Measurements from ENCODE around the gene CYP17A1. TPM values are rescaled to one million over a fixed set of nuclear protein-coding genes. Genes with fewer than 3 reads are reported as not detected.
A peak's percentile ranks its signal among the peaks of the same experiment; 100 is the strongest.
"Not testable (repeated sequence)": the region's sequence is repeated elsewhere in the genome, so short reads cannot be mapped to it uniquely, and the experiment has no call there.

The CYP17A1 gene
- total RNA-seq, 6 donors from 2014 or later: 1.2 to 6.3 (median 2.1) TPM; not detected in 1

- Histone ChIP-seq H3K27me3 (no peaks in the 10 kb centered on the region), H3K4me3 (no peak overlapping the region), H3K36me3 (no peaks in the 10 kb centered on the region), H3K4me1 (peaks cover 3 to 7% (median 6%) of the 10 kb centered on the region in 4 donors), H3K27ac (no peak overlapping the region), H3K9me3 (no peaks in the 10 kb centered on the region)
- TF ChIP-seq POLR2AphosphoS5 (IDR thresholded peaks at IDR 0.05) (no peak), POLR2A (IDR thresholded peaks at IDR 0.05) (no peak), EP300 (IDR thresholded peaks at IDR 0.05) (no peak)
- ATAC-seq (ENCODE audit: low FRiP score in 2 of 2) (no peak), DNase-seq (peak in 1 of 2 donors; percentile 72)
- 68 to 76% methylated on average over 8 to 9 of the region's 9 CpGs for WGBS, 2 donors
Observed at GRCh38 chr10:102850025-102850518, 12.9 kb upstream of the CYP17A1 start.

GRCh38 chr10:102845352-102845902 is 8.2 kb upstream of the CYP17A1 start:
- Histone ChIP-seq H3K4me1 (peaks cover 0 to 10% (median 3%) of the 10 kb centered on the region in 4 donors), H3K4me3 (no peak overlapping the region), H3K27ac (no peak overlapping the region), H3K36me3 (no peaks in the 10 kb centered on the region), H3K27me3 (no peaks in the 10 kb centered on the region), H3K9me3 (no peaks in the 10 kb centered on the region)
- WGBS, 2 donors: 83 to 84% methylated on average over 5 to 9 of the region's 9 CpGs
- DNase-seq: peak in 1 of 2 donors; percentile 39
- no peak for TF ChIP-seq POLR2AphosphoS5 (IDR thresholded peaks at IDR 0.05)
- TF ChIP-seq CTCF (IDR thresholded peaks at IDR 0.05): no peak
- no peak for TF ChIP-seq POLR2A (IDR thresholded peaks at IDR 0.05)
- no peak for TF ChIP-seq EP300 (IDR thresholded peaks at IDR 0.05)
- ATAC-seq (ENCODE audit: low FRiP score in 2 of 2): no peak

- not testable (repeated sequence) for H3K27me3 ChIP-seq; H3K27ac ChIP-seq; H3K4me1 ChIP-seq; DNase-seq; H3K4me3 ChIP-seq; H3K36me3 ChIP-seq; ATAC-seq (ENCODE audit: low FRiP score in 2 of 2); H3K9me3 ChIP-seq
- 86 to 89% methylated on average over 6 of the region's 6 CpGs for WGBS, 2 donors
Observed at GRCh38 chr10:102844190-102844776, 7.1 kb upstream of the CYP17A1 start.

GRCh38 chr10:102843139-102843538 is 5.9 kb upstream of the CYP17A1 start:
- H3K9me3 ChIP-seq; H3K27ac ChIP-seq; ATAC-seq (ENCODE audit: low FRiP score in 2 of 2); H3K4me3 ChIP-seq; H3K4me1 ChIP-seq; H3K27me3 ChIP-seq; H3K36me3 ChIP-seq; DNase-seq: not testable (repeated sequence)
- 62 to 74% methylated on average over 8 of the region's 8 CpGs for WGBS, 2 donors

- DNase-seq: peak in 1 of 2 donors; percentile 36
Observed at GRCh38 chr10:102841827-102842345, 4.7 kb upstream of the CYP17A1 start.

GRCh38 chr10:102838276-102838927 is 1.2 kb upstream of the CYP17A1 start:
- DNase-seq; H3K9me3 ChIP-seq; H3K27ac ChIP-seq; H3K4me3 ChIP-seq; H3K36me3 ChIP-seq; H3K27me3 ChIP-seq; ATAC-seq (ENCODE audit: low FRiP score in 2 of 2): not testable (repeated sequence)
- H3K4me1 ChIP-seq: peaks cover 0 to 20% (median 8%) of the 10 kb centered on the region in 4 donors
- WGBS, 2 donors: 83 to 87% methylated on average over 9 of the region's 9 CpGs

More at GRCh38 chr10:102841827-102842345, 4.7 kb upstream of the CYP17A1 start:
- Histone ChIP-seq H3K9me3 (peaks cover 0 to 7% (median 5%) of the 10 kb centered on the region in 4 donors), H3K36me3 (no peaks in the 10 kb centered on the region), H3K27me3 (no peaks in the 10 kb centered on the region), H3K4me3 (no peak overlapping the region), H3K27ac (peak overlapping the region in 1 of 4 donors; percentile 11), H3K4me1 (peaks cover 0 to 14% (median 5%) of the 10 kb centered on the region in 4 donors)
- no peak for TF ChIP-seq POLR2AphosphoS5 (IDR thresholded peaks at IDR 0.05)
- no peak for TF ChIP-seq POLR2A (IDR thresholded peaks at IDR 0.05)
- no peak for TF ChIP-seq EP300 (IDR thresholded peaks at IDR 0.05)
- TF ChIP-seq CTCF (IDR thresholded peaks at IDR 0.05): no peak
- no peak for ATAC-seq (ENCODE audit: low FRiP score in 2 of 2)
- 74 to 79% methylated on average over 11 of the region's 11 CpGs for WGBS, 2 donors
